ENCODE results near the gene TNNC2. TPM values are rescaled to one million over a fixed set of nuclear protein-coding genes. Genes with fewer than 3 reads are reported as not detected.
"Not testable (repeated sequence)": the region's sequence is repeated elsewhere in the genome, so short reads cannot be mapped to it uniquely, and the experiment has no call there.

Gene TNNC2
- polyA plus RNA-seq, 2 of the 4 experiments (the other 2 are of a cell fraction), result 0.23 TPM; not detected in 1

DNA sequence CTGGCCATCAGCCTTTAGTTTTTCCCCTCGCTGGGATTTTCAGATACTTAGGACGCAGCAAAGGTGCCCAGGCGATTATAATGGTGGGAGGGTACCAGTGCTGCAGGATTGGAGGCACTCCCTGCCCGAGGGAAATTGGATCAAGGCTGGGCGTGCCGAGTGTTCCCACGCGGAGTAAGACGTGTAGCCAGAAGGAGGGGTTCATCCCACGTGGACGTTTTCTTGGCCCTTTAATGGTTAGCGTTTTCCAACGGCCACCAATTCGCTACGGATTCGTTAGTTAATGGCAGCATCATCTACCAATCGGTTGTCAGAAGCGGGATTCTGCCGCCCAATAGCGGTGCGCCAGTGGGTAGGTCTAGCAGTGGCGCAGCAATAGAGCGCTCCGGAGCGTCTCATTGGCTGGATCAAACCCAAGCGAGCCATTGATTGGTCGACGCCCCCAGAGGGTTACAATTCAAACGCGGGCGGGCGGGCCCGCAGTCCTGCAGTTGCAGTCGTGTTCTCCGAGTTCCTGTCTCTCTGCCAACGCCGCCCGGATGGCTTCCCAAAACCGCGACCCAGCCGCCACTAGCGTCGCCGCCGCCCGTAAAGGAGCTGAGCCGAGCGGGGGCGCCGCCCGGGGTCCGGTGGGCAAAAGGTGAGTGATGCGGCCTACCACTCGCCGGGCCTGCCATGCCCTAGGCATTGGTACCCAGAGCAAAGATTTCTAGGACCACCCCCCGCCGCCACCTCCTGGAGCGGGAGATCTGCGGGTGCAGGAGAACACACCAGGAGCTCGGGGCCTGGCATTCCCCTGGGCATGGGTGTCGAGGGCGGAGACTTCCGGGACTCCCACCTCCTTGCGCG, 14.7 kb downstream of the TNNC2 start, which contains the start of gene UBE2C (continued):
- TF ChIP-seq PHF8 (IDR thresholded peaks at IDR 0.05; ENCODE audit: borderline replicate concordance, low read depth) (peak; percentile 85), RAD21 (conservative IDR thresholded peaks at IDR 0.05 in 1 of 2, IDR thresholded peaks at IDR 0.05 in 1 of 2) (no peak), POLR2A (IDR thresholded peaks at IDR 0.05; ENCODE audit: low read length) (peak; percentile 32), POLR2AphosphoS2 (conservative IDR thresholded peaks at IDR 0.05; ENCODE audit: low read length) (no peak), HDAC2 (IDR thresholded peaks at IDR 0.05) (peak; percentile 88)
- TF ChIP-seq, protein P1, sequence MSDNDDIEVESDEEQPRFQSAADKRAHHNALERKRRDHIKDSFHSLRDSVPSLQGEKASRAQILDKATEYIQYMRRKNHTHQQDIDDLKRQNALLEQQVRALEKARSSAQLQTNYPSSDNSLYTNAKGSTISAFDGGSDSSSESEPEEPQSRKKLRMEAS (IDR thresholded peaks at IDR 0.05), result peak; percentile 89

DNA sequence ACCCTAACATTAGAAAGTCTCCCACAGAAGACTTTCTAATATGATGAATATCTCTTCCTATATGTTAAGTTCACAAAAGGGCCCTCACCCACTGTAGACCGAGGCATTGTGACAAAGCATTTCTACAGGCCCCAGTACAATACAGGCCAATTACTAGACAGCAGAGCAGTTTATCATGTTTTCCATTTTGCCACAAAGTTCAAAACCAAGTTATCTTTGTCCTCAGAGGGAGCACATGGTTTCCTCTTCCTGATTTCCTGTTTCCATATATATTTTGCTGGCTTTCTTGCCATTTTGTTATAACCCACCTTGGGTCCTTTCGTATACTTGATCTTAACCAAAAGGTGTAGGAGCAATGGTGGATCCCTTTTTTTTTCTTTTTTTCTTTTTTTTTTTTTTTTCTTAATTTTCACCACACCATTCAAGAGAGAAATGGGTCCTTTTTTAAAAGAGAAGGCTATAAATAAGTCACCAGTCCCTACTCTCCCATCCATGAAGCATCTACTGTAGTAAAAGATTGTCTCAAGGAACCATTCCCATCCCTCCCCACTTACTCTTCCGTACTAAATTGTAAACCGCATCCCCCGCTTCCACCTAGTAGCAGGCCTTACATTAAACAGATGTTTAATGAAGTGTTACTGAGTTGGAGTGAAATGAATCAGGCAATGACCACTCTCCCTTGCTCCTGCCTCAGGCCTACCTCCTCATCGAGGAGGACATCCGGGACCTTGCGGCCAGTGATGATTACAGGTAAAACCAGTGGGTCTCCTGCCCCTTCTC, 16.7 kb downstream of the TNNC2 start:
- ATAC-seq (no peak), FAIRE-seq (no peak), DNase-seq (ENCODE audit: low read depth in 1 of 2, low spot score in 1 of 2) (no peak)
- H3K4me1 ChIP-seq, result peaks cover 25% of the 10 kb centered on the region
- CTCF ChIA-PET, result interaction anchor here (0.6 to 3.5 kb wide), 3 partner anchors 11 to 157 kb away, joined by 3 to 19 read pairs (median 4); no protein-coding TSS in a partner anchor
- H3K4me3 ChIP-seq, result no peak overlapping the region
- WGBS (ENCODE audit: missing lambda C conversion rate), result 95% methylated on average over 8 of the region's 8 CpGs
- no peaks in the 10 kb centered on the region for H3K9me3 ChIP-seq
- no peak overlapping the region for H3K27ac ChIP-seq
- POLR2A ChIA-PET, result no interaction called here
- TF ChIP-seq JUN (IDR thresholded peaks at IDR 0.05), result no peak
- TF ChIP-seq, protein P2, sequence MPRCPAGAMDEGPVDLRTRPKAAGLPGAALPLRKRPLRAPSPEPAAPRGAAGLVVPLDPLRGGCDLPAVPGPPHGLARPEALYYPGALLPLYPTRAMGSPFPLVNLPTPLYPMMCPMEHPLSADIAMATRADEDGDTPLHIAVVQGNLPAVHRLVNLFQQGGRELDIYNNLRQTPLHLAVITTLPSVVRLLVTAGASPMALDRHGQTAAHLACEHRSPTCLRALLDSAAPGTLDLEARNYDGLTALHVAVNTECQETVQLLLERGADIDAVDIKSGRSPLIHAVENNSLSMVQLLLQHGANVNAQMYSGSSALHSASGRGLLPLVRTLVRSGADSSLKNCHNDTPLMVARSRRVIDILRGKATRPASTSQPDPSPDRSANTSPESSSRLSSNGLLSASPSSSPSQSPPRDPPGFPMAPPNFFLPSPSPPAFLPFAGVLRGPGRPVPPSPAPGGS (IDR thresholded peaks at IDR 0.05), result no peak
- TF ChIP-seq ZC3H11A (IDR thresholded peaks at IDR 0.05), result no peak
- H3K4me2 ChIP-seq, result no peak overlapping the region

DNA sequence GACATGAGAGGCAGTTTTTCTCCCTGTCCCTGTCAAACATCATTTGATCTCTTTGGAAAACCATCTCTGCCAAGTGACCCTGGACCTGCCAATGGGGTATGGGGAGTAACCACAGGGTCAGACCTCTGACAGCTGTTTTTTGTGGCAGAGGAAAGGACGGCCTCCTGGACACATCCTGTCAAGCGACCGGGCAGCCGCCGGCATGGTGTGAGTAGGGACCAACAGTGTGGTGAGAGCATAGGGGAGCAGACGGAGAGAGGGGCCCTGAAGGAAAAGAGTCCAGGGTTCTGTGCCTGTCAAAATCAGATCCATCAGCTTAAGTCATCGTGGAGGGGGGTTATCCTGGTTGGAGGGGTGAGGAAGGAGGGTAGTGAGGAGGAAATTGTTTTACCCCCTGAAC, 25.3 kb downstream of the TNNC2 start:
- 94% methylated on average over 7 of the region's 7 CpGs for WGBS (ENCODE audit: missing lambda C conversion rate)
- POLR2A ChIA-PET, result no interaction called here
- Histone ChIP-seq H3K4me2 (no peak overlapping the region), H3K4me1 (no peaks in the 10 kb centered on the region), H3K9me3 (no peaks in the 10 kb centered on the region), H3K27ac (no peak overlapping the region), H3K4me3 (no peak overlapping the region)
- FAIRE-seq, result no peak
- CTCF ChIA-PET, result interaction anchor here (1.0 to 4.2 kb wide), 6 partner anchors 13 to 160 kb away, joined by 3 to 48 read pairs (median 3); no protein-coding TSS in a partner anchor
- DNase-seq (ENCODE audit: low read depth in 1 of 2, low spot score in 1 of 2), result no peak
- no peak for TF ChIP-seq NR3C1 (IDR thresholded peaks at IDR 0.05)
- no peak for ATAC-seq

DNA sequence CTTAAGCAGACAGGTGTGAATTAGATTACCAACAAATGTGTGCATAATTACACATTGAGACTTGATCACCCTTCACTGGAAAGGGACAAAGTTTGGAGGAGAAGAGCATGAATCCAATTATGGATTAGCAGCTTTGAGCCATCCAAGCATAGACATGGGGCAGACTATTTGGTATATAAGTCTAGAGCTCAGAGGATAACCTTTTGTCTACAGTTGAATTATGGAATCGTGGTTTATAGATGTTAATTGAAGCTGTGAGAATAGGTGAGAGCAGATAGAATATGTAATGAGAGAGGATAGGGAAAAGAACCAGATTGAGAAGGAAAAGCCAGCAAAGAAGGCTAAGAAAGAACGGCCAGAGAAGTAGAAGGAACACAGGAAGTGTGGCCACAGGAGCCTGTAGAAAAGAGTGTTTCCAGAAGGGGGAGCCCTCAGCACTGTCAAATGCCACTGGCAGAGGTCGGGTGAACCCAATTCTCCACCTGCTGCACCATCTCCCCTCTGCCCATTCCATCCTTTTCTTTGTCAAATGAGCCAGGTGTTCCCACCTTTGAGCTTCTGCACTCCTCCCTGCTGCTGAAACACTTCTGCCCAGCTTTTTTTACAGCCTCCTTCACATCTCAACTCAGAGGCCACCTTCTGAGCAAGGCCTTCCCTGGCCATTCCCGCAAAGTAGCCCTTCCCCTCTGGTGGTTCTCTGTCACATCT, 28.0 kb downstream of the TNNC2 start:
- no peaks in the 10 kb centered on the region for H3K4me1 ChIP-seq
- peak; percentile 57 to 66 for DNase-seq (ENCODE audit: low read depth in 1 of 2, low spot score in 1 of 2)

DNA sequence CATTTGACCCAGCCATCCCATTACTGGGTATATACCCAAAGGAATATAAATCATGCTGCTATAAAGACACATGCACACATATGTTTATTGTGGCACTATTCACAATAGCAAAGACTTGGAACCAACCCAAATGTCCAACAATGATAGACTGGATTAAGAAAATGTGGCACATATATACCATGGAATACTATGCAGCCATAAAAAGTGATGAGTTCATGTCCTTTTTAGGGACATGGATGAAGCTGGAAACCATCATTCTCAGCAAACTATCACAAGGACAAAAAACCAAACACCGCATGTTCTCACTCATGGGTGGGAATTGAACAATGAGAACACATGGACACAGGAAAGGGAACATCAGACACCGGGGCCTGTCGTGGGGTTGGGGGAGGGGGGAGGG, 29.2 kb downstream of the TNNC2 start:
- H3K4me1 ChIP-seq; ATAC-seq; H3K4me2 ChIP-seq; DNase-seq (ENCODE audit: low read depth in 1 of 2, low spot score in 1 of 2); H3K4me3 ChIP-seq; H3K27ac ChIP-seq; FAIRE-seq; H3K9me3 ChIP-seq; POLR2A ChIA-PET: not testable (repeated sequence)
- 92% methylated on average over 3 of the region's 3 CpGs for WGBS (ENCODE audit: missing lambda C conversion rate)
- CTCF ChIA-PET, result interaction anchor here (1.2 to 4.2 kb wide), 9 partner anchors 12 to 172 kb away, joined by 4 to 48 read pairs (median 11); partner anchors contain the start of gene UBE2C

More for the DNA sequence above, 28.0 kb downstream of the TNNC2 start:
- CTCF ChIA-PET, result interaction anchor here (0.7 to 4.2 kb wide), 46 partner anchors 9 to 527 kb away, joined by 3 to 48 read pairs (median 4); partner anchors contain the start of genes ACOT8, SNX21, SPATA25 and UBE2C
- Histone ChIP-seq H3K4me2 (no peak overlapping the region), H3K4me3 (no peak overlapping the region), H3K27ac (no peak overlapping the region), H3K9me3 (no peaks in the 10 kb centered on the region)
- TF ChIP-seq SMC3 (IDR thresholded peaks at IDR 0.05) (peak; percentile 57), JUN (IDR thresholded peaks at IDR 0.05) (no peak), RFX5 (IDR thresholded peaks at IDR 0.05) (no peak), KDM5A (IDR thresholded peaks at IDR 0.05) (no peak), RAD21 (conservative IDR thresholded peaks at IDR 0.05 in 1 of 2, IDR thresholded peaks at IDR 0.05 in 1 of 2) (peak; percentile 66 to 67), EHF (CRISPR knock-in tag; IDR thresholded peaks at IDR 0.05) (no peak)
- TF ChIP-seq, protein P2 (IDR thresholded peaks at IDR 0.05), result no peak
- TF ChIP-seq, protein P3, sequence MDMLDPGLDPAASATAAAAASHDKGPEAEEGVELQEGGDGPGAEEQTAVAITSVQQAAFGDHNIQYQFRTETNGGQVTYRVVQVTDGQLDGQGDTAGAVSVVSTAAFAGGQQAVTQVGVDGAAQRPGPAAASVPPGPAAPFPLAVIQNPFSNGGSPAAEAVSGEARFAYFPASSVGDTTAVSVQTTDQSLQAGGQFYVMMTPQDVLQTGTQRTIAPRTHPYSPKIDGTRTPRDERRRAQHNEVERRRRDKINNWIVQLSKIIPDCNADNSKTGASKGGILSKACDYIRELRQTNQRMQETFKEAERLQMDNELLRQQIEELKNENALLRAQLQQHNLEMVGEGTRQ (IDR thresholded peaks at IDR 0.05), result no peak
- TF ChIP-seq, protein P4, sequence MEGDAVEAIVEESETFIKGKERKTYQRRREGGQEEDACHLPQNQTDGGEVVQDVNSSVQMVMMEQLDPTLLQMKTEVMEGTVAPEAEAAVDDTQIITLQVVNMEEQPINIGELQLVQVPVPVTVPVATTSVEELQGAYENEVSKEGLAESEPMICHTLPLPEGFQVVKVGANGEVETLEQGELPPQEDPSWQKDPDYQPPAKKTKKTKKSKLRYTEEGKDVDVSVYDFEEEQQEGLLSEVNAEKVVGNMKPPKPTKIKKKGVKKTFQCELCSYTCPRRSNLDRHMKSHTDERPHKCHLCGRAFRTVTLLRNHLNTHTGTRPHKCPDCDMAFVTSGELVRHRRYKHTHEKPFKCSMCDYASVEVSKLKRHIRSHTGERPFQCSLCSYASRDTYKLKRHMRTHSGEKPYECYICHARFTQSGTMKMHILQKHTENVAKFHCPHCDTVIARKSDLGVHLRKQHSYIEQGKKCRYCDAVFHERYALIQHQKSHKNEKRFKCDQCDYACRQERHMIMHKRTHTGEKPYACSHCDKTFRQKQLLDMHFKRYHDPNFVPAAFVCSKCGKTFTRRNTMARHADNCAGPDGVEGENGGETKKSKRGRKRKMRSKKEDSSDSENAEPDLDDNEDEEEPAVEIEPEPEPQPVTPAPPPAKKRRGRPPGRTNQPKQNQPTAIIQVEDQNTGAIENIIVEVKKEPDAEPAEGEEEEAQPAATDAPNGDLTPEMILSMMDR (IDR thresholded peaks at IDR 0.05), result peak; percentile 73
- WGBS (ENCODE audit: missing lambda C conversion rate), result 26% methylated on average over 4 of the region's 4 CpGs
- FAIRE-seq (no peak), ATAC-seq (peak; percentile 98)
- POLR2A ChIA-PET, result interaction anchor here (0.6 to 1.0 kb wide), 2 partner anchors 15 to 20 kb away, joined by 3 read pairs; no protein-coding TSS in a partner anchor
